CD4-positive, alpha-beta T cell treated with Interferon alpha-2 for 1 hour (primary cell): ENCODE measurements around the gene YPEL1.
A peak's percentile ranks its signal among the peaks of the same experiment; 100 is the strongest.
"Not testable (repeated sequence)": the region's sequence is repeated elsewhere in the genome, so short reads cannot be mapped to it uniquely, and the experiment has no call there.

ENCODE experiments used
- DNase-seq, 2 donors: peaks; one replicate each; pipeline ENCODE4 v3.0.0-alpha.2; 2020 to 2022

The YPEL1 gene

GRCh38 chr22:21697880-21698279 is 37.7 kb downstream of the YPEL1 start:
- DNase-seq: no peak

GRCh38 chr22:21697021-21697771 is 38.4 kb downstream of the YPEL1 start:
- no peak for DNase-seq

DNA sequence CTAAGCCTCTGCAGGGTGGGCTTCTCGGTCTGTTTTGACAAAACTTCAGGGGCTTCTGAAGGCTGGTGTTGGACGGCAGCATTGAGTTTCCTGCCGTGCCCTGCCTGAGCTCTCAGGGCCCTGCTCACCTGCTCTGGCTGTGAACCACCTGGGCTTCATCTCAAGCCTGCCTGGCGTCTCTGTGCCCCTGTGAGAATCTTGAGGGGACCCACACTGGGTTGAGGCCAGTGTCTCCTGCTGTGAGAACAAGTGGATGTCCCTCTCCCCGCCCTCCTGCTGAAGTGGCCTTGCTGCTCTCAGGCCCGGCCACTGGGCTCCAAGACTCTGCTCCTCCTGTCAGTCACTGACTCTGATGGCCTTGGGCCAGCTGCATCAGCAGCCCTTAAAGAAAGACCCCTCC is 39.5 kb downstream of the YPEL1 start:
- no peak for DNase-seq

DNA sequence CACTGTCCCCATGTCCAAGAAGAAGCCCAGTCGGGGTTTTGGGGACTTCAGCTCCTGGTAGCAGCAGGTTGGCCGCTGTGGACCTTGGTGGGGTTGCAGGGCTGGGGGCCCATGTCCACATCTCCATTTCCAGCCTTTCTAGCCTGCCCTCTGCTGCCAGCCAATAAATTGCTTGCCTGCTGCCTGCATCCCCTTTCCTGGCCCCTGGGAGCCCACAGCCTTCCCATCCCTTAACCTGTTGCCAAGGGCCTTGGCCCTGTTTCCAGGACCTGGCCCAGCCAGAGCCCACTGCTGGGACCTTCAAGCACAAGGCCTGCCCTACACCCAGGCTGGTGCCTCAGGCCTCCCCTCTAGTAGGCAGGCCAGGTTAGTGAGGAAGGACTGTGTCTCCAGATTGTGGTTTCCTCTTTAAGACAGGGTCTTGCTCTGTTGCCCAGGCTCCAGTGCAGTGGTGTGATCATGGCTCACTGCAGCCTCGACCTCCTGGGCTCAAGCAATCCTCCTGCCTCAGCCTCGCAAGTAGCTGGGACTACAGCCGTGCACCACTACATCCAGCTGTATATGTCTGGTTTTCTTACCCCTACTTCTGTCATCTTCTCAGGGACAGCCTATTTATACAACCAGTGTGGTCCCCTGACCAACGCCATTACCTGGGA is 40.0 kb downstream of the YPEL1 start:
- no peak for DNase-seq

- no peak for DNase-seq
Observed at GRCh38 chr22:21694795-21695429, 40.7 kb downstream of the YPEL1 start.

DNA sequence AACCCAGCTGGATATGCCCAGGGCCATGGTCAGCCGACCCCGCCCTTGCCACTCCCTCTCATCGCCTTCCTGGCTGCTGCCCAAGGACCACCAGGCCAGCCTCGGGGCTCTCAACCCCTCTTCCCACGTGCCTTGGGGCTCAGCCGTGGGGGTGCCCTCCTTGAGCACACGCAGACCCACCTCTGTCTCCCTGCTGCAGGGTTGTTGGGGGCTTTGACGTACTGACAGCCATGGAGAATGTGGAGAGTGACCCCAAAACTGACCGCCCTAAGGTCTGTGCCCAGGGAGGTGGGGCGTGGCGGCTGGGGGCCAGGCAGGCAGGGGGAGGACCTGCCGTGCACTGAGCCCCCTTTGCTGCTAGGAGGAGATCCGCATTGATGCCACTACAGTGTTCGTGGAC is 41.2 kb downstream of the YPEL1 start:
- no peak for DNase-seq

DNA sequence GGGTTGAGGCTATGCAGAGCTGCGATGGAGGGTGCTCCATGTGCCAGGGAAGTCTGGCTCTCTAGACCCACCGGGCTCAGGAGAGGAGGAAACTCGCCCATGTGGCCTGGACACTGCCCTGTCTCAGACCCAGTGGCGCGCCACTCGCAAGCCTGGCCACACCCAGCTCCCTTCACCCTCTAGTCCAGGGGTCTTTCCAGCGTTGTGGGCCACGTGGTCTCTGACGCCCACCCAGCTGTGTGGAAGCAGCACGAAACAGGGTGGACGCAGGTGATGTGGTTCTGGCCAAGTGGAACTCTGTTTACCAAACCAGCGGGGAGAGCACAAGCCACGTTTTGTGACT is 41.6 kb downstream of the YPEL1 start:
- DNase-seq: no peak

GRCh38 chr22:21693333-21693998 is 42.1 kb downstream of the YPEL1 start:
- DNase-seq: no peak

DNA sequence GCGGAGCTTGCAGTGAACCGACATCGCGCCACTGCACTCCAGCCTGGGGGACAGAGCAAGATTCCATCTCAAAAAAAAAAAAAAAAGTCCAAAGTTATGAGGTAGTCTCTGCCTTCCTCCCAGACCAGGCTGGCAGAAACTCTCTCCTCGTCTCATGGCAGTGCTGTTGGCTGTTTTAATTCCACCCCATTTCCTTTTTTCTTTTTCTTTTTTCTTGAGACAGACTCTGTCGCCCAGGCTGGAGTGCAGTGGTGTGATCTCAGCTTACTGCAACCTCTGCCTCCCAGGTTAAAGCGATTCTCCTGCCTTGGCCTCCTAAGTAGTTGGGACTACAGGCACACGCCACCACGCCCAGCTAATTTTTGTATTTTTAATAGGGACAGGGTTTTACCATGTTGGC is 42.7 kb downstream of the YPEL1 start:
- not testable (repeated sequence) for DNase-seq

- no peak for DNase-seq
Observed at GRCh38 chr22:21691816-21692215, 43.8 kb downstream of the YPEL1 start.

- peak in 1 of 2 donors; percentile 24 for DNase-seq
Observed at GRCh38 chr22:21690401-21690801, 45.2 kb downstream of the YPEL1 start.

- no peak for DNase-seq
Observed at GRCh38 chr22:21688706-21689381, 46.8 kb downstream of the YPEL1 start.

DNA sequence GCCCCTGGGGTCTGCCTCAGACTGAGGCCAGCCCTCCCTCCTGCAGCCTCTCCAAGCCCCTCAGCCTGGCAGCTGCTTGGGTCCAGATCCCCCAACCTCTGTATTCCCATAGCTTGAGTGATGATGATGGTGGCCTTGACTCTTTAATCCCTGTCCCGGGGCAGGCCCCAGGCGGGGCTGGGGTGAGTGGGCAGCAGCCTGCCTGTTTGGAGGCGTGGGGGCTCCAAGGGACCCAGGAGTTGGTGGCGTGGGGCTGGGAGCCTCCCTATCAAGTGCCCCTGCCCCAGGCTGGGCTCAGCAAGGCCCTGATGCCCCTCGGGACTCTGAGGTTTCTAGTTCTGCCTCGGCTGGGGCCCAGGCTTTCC is 47.3 kb downstream of the YPEL1 start:
- no peak for DNase-seq

DNA sequence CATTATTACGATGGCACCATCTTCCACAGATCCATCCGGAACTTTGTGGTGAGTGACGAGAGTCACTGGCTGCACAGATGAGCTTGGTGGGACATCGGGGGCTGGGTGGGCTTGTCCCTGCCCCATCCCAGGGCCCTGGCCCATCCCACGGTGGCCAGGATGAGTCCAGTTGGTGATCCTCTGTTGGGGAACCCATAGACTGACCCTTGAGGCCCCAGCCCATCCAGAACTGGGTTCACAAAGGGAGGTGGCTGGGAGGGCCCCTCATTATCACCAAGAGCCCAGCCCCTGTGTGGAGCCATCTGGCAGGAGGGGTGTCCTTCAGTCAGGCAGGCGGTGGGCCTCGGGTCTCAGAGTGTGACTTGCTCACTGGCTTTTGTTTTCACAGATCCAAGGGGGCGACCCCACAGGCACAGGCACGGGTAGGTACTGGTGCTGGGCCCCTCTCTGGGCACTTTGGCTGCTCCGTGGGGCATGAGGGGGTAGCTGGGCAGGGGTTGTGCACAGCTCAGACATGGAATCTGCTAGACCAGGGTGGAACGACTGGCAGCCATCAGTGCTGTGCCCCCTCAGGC is 47.8 kb downstream of the YPEL1 start:
- DNase-seq: no peak

GRCh38 chr22:21686634-21687393 is 48.8 kb downstream of the YPEL1 start:
- no peak for DNase-seq

DNA sequence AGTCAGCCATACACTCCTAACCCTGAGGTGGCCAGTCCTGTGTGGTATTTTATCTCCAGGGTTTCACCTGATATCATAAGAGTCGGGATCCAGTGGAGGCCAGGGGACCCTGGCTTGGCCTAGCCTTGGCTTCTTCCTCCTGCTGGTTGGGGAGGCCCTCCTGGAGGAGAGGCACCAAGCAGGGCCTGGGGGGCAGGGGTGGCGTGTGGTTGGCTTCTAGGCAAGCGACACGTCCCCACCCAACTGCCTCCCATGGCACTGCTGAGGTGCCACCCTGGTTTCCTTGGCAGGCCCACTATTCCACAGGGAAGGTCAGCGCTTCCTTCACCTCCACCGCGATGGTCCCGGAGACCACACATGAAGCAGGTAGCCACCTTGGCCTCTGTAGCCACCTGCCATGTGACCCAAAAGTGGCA is 49.4 kb downstream of the YPEL1 start:
- DNase-seq: no peak

GRCh38 chr22:21685164-21685513 is 50.5 kb downstream of the YPEL1 start:
- DNase-seq: no peak

- no peak for DNase-seq
Observed at GRCh38 chr22:21684492-21685163, 51.0 kb downstream of the YPEL1 start.

DNA sequence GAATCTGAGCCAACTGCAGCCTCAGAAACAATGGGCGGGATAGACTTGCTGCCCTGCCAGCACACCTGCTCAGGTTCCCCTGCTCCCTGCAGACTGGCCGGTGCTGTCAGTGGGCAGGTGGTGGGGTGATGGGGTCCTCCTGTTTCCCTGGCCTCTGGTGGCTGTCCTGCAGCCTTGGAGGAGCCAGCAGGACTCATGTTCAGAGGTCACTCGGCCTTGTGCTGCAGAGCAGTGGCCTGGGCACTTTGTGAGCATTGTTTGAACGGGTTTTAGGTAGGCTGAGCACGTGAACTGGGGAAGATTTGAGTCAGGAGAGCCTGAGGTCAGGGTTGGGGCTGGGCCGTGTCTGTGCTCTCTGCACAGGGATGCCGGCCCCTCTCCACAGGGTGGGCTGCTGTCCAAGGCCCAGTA is 52.2 kb downstream of the YPEL1 start:
- DNase-seq: no peak

DNA sequence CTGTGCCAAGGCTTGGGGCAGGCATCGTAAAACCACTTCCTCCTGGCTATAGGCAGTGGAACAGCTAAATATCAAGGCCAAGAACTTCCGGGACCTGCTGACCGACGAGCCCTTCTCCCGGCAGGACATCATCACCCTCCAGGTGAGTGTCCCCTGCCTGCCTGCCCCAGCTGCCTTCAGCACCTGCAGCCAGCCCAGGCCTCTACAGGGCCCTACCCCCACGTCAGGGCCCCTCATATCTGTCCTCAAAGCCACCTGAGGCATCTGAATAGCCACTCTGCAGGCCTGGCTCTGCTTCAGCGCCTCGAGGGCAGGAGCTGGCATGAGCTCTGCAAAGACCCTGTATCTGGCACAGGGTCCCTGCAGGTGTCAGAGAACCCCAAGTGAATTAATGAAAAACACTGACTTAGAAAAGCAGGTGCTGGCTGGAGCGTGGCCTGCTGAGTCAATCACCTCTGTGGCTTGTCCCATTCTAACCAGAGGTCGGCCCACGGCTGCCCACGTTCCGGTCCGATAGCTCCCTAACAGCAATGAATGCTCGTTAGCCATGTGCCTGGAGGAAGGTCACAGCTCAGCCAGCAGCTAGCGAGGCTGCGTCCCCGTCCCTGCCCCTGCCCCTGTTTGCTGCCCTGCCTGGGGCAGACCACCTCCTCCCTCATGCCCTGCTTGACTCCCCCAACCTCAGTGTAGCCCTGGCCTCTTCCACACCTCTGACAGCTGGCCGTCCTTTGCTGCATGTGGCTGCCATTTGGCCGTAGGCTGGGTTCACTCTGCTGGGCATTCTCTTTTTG is 53.0 kb downstream of the YPEL1 start:
- DNase-seq: no peak
